ENCODE results near the gene NUDCD3.

NUDCD3 gene

DNA sequence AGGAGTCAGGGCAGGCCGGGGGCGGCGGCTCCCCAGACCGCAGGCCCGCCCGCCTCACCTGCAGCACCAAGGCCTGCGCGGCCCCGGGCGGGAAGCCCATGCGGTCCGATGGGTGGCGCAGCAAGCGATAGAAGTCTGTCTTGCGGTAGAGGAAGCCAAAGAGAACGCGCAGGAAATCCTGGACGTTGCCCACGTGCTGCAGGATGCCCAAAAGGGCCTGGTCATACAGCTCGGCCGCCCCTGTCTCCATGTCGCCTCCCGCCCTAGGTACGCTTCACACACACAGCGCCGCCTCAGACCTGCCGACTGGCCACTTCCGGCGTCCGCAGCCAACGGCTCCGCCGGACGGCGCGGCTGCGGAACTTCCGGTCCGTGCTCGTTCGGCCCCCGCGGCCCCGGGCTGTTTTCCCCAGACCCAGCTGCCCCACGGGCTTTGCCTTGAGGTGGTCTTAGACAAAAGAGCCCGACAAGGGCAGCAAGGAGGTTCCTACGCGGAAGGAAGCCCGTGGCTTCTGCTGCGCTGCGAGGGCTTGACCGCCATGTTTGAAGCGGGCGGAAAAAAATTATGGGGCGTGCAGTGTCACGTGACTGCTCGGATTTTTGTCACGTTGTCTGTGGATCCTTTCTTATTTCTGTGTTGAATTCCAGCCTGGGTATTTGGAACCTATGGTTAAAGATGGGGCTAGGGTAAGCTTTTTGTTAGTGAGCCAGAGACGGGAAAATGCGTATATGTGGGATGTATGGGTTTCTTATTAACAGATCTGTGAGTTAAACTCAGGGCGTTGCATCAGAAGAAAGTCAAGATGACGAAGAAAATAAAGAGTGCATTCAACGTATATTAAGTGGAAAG is at the start of gene NUDCD3:
Gene NUDCD3, minus strand, starts transcription at position 308 of the 850 bp plus-strand sequence. Its CDS starts 58 bp downstream, at position 250.
- DNase-seq, result peak; percentile 91

DNA sequence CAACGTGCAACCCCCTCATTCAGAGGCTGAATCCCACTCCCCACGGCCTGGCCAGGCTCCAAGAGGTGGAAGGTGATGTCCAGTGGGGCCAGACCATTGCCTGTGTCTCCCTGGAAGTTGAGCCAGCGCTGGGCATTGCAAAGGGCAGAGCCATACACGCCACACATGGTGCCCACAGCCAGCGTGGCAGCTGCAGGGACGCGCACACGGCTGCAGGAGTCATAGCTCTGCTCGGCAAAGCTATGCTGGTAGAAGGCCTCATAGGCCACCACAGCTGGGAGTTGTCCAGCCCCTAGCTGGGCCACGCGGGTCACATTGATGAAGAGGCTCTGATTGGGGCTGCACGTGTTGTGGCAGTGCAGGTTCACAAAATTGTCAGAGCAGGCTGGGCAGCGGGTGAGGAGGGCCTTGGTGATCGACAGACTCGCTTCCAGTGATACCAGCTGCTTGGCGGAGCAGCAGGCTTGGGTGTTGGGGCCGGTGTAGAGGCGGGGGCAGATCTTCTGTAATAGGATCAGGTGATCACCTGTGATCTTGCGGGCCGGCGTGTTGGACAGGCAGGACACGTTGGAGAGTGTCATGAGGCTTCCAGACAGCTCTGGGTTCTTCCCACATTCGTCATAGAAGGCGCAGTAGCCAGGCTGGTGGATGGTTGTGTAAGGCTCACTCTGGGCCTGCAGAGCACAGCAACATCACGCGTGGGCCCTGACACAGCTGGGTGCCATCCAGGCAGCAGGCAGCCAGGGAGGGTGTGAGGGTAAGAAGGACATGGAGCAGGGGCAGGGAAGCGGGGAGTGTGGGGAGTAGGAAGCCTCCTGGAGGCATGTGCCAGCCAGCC is 49.4 kb upstream of the NUDCD3 start:
- no peak for DNase-seq

- DNase-seq, result no peak
These were observed 48.6 kb upstream of the NUDCD3 start for GRCh38 chr7:44538798-44539668.

- no peak for DNase-seq
These were observed 47.8 kb upstream of the NUDCD3 start for GRCh38 chr7:44538093-44538797.

GRCh38 chr7:44537442-44537841 is 47.0 kb upstream of the NUDCD3 start:
- no peak for DNase-seq

- no peak for DNase-seq
These were observed 45.6 kb upstream of the NUDCD3 start for GRCh38 chr7:44536090-44536489.

DNA sequence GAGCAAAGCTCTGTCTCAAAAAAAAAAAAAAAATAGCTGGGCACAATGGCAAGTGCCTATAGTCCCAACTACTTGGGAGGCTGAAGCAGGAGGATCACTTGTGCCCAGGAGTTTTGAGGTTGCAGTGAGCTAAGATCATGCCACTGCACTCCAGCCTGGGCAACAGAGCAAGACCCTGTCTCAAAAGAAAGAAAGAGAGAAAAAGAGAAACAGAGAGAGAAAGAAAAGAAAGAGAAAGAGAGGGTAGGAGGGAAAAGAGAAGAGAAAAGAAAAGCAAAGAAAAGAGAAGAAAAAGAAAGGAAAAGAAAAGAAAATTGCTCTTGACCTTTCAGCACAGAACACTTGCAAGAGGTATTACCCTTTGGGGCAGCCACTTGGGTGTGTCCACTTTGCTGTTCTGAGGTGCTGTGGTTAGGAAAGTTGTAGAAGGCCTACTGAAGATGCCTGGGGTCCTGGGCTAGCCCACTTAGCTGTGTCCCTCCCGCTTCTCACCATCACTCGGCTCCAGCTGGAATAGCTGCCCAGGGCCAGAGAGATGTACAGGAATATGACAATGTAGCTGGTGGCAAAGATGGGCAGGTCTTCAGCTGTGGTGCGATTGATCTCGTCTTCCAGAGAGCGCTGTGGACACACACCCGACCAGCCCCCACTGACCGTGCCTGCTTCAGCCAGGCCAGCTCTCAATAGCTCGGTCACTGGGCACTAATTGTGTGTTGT is 45.0 kb upstream of the NUDCD3 start:
- DNase-seq, result no peak

DNA sequence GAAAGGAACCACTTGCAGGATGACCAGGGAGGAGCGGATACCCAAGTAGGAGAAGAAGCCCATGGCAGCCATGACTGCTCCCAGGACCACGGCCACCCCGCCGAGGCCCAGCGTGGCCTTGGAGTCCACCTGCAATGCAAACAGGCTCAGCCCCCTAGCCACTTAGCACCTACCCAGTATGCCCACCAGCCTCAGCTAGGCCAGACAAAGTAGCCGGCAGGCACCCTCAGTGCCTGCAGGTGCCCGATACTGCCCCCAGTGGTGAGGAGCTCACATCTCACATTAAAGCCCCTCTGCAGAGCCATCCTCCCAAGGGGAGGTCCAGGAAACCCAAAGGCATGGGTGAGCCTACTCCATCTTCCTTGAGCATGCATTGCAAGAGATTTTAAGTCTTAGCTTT is 44.0 kb upstream of the NUDCD3 start:
- peak; percentile 47 for DNase-seq

GRCh38 chr7:44534087-44534486 is 43.6 kb upstream of the NUDCD3 start:
- DNase-seq, result no peak

DNA sequence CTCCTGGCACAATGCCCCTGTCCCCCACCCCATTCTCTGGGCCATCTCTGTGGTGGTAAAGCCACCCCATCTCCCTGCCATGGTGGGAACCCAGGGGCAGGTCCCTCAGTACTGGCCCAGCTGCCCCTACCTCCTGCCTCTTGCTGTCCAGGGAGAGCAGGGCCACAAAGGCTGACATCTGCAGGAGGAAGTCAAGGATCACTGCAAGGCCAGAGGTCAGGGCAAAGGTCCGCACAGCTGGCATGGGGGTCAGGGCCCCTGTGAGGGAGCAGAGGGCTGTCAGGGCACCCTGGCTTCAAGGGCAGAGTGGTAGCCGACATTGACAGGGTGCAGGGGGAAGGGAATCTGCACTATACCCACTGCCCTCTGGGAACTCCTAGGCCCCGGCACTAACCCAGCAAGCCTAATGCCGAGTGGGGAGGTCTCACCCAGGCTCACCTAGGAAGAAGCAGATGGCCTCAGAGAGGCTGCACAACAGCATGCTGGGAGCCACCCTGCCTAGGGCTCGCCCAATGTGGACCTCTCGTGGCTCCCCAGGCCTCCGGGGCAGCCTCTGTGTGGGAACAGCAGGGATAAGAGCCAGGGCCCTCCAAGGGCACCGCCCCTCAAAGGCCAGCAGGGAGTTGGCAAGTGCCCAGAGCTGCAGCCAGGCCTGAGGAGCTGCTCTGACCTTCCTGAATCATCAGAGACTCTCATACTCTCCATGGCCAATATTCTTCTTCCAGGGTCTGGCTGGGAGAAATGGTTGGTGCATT is 43.0 kb upstream of the NUDCD3 start:
- no peak for DNase-seq

GRCh38 chr7:44531421-44532380 is 41.2 kb upstream of the NUDCD3 start:
- DNase-seq, result no peak

DNA sequence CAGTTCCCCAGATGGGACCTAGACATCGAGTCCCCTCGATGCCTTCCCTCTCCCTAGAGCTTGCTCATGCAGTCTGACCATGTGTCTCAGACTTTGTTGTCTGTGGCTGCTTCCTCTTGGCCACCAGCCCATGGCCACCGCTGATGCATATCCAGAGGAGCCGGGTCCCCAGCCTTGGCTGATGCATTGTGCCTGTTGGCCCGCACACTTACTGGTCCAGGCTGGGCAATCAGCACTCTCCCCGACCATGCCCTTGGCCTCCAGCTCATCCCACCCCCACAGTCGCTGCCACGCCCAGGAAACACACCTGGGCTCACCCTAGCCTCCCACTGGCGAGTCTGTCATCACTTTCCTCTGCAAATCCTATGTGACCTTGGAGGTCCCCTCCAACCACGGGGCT is 40.5 kb upstream of the NUDCD3 start:
- DNase-seq, result no peak

DNA sequence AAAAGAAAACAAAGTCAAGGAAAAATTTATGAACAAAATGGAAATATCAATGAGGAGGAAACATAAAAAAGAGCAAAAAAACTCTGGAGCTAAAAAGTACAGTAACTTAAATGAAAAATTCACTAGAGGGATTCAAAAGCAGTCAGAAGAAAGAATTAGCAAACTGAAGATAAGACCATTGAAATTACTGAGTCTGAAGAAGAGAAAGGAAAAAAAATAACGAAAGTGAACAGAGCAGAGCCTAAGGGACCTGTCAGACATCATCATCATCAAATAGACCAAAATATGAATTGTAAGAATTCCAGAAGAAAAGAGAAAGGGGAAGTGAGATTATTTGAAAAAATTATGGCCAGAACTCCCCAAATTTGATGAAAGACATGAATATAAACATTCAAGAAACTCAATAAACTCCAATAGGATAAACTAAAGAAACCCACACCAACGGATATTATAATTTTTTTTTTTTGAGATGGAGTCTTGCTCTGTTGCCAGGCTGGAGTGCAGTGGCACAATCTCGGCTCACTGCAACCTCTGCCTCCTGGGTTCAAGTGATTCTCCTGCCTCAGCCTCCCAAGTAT is 34.4 kb upstream of the NUDCD3 start:
- no peak for DNase-seq

DNA sequence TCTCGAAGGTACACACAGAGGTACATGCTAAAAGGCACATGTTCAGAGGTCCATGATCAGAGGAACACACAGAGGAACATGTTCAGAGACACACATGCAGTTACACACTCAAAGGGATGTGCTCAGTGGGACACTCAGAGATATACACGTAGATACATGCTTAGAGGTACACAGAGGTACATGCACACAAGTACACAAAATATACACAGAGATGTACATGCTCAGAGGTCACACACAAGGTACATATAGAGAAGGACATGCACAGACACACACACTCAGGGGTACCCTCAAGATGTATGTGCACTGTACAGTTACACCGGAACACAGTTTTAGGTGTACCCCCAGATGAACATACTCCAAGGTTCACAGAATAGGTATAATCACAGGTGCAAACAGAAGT is 31.9 kb upstream of the NUDCD3 start:
- DNase-seq, result no peak

DNA sequence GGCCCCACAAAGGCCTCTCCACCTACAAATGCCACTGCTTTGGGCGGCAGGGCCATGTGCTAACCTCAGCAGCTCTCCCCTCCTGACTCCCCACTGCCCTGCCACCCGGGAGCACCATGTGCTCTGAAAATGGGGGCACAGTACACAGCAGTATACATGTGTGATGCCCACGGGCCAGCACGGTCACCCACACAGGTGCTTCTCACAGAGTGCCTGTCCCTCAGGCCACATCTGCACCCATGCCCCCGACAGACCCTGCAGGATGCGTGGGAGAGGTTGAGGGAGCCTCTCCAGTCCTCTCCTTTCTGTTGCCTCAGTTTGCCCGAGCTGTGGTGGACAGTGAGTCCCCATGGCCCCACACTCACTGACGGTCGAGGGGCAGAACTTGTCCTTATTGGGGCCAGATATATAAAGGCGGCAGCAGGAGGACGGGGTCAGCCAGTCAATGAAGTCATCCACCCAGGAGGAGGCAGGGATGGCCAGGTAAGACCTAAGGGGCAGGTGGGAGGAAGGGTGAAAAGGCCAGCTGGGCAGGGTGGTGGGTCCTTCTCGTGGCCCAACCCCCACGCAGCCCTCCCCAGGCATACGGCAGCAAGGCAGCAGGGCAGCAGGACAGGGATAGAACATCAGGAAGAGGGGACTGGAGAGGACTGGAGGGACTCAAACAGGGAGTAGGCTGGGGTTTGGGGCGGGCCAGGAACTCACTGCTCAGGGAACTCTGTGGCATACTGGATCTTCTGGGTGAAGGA is 31.1 kb upstream of the NUDCD3 start:
- no peak for DNase-seq

- no peak for DNase-seq
These were observed 30.1 kb upstream of the NUDCD3 start for GRCh38 chr7:44520574-44520973.

GRCh38 chr7:44519546-44519945 is 29.1 kb upstream of the NUDCD3 start:
- no peak for DNase-seq

- no peak for DNase-seq
These were observed 28.3 kb upstream of the NUDCD3 start for GRCh38 chr7:44518761-44519160.

- no peak for DNase-seq
These were observed 26.7 kb upstream of the NUDCD3 start for GRCh38 chr7:44517175-44517574.

Data from NCI-H226 (cell line).